IMR-90 (cell line): ENCODE results near the gene TWSG1. TPM values are rescaled to one million over a fixed set of nuclear protein-coding genes. Genes with fewer than 3 reads are reported as not detected.

Experiments used
- ATAC-seq: fragments of 200-7000 bp; cut with Tn5 transposase; 2 replicates; pipeline ENCODE4 v1.9.1; 2020; ENCODE audit warnings: low read depth, mild to moderate bottlenecking, moderate library complexity
- BruUV-seq: library from RNA; stranded (reverse); fragments of 400-500 nt; replicated peaks from 2 replicates; lab custom pipeline; 2021; lab: Mats Ljungman, UMichigan
- CTCF ChIA-PET: fragments of 300-600 bp; formaldehyde crosslinking; extraction: SDS; loops from one replicate; lab custom pipeline; 2021; ENCODE audit warnings: antibody characterized with exemption; lab: Yijun Ruan, JAX
- POLR2A ChIA-PET: fragments of 300-600 bp; sonication (Branson Sonifier 250); formaldehyde crosslinking; loops from one replicate; lab custom pipeline; 2022; ENCODE audit warnings: antibody characterized with exemption; ENCODE audit not compliant: unreplicated experiment; lab: Charles Lee
- DNase-seq: peaks from one replicate; pipeline ENCODE4 v3.0.0; 2013
- H2AFZ ChIP-seq: replicated peaks from 2 replicates; pipeline ENCODE3; 2013; ENCODE audit warnings: low read length, mild to moderate bottlenecking; ENCODE audit not compliant: poor library complexity
- H2AK5ac ChIP-seq: 2 replicates; pipeline ENCODE4 v1.6.1; 2013; ENCODE audit warnings: low read depth, low read length, inconsistent platforms
- H2AK9ac ChIP-seq: replicated peaks from 2 replicates; pipeline ENCODE3; 2013; ENCODE audit warnings: mild to moderate bottlenecking, low read depth, low read length, moderate library complexity; ENCODE audit not compliant: poor library complexity
- H2BK120ac ChIP-seq: 2 replicates; pipeline ENCODE4 v1.6.1; 2013; ENCODE audit warnings: low read depth, low read length, inconsistent platforms
- H2BK15ac ChIP-seq: 3 replicates; pipeline ENCODE4 v1.6.1; 2013; ENCODE audit warnings: low read depth, low read length, inconsistent platforms
- H2BK20ac ChIP-seq: 2 replicates; pipeline ENCODE4 v1.6.1; 2013; ENCODE audit warnings: low read depth, mild to moderate bottlenecking, inconsistent platforms, low read length, moderate library complexity
- H2BK5ac ChIP-seq: 2 replicates; pipeline ENCODE4 v1.6.1; 2013; ENCODE audit warnings: mild to moderate bottlenecking, low read depth, low read length, inconsistent platforms; ENCODE audit not compliant: poor library complexity, severe bottlenecking
- H3K14ac ChIP-seq: replicated peaks from 2 replicates; pipeline ENCODE4 v1.6.1; 2013; ENCODE audit warnings: low read depth, low read length, inconsistent platforms
- H3K18ac ChIP-seq: 2 replicates; pipeline ENCODE4 v1.6.1; 2013; ENCODE audit warnings: low read depth, low read length, control low read depth
- H3K23ac ChIP-seq: 2 replicates; pipeline ENCODE4 v1.6.1; 2013; ENCODE audit warnings: low read depth, low read length, inconsistent platforms
- H3K27ac ChIP-seq: 2 replicates; pipeline ENCODE4 v1.5.1; 2013; ENCODE audit warnings: mild to moderate bottlenecking, control low read depth, low read length; ENCODE audit not compliant: insufficient read depth
- H3K27me3 ChIP-seq: 2 replicates; pipeline ENCODE4 v1.6.1; 2013; ENCODE audit warnings: low read length; ENCODE audit not compliant: control insufficient read depth, insufficient read depth
- H3K36me3 ChIP-seq: 2 replicates; pipeline ENCODE4 v1.6.1; 2013; ENCODE audit warnings: low read length, mixed read lengths; ENCODE audit not compliant: control insufficient read depth, insufficient read depth
- H3K4ac ChIP-seq: 2 replicates; pipeline ENCODE4 v1.6.1; 2013; ENCODE audit warnings: low read depth, low read length, inconsistent platforms
- H3K4me1 ChIP-seq: 2 replicates; pipeline ENCODE4 v1.6.1; 2013; ENCODE audit warnings: low read length, mixed read lengths; ENCODE audit not compliant: control insufficient read depth, insufficient read depth
- H3K4me2 ChIP-seq: 2 replicates; pipeline ENCODE4 v1.6.1; 2013; ENCODE audit warnings: low read depth, mild to moderate bottlenecking, control low read depth, low read length, moderate library complexity
- H3K4me3 ChIP-seq: 2 replicates; pipeline ENCODE4 v1.5.1; 2013; ENCODE audit warnings: low read depth, mild to moderate bottlenecking, control low read depth, low read length, moderate library complexity; ENCODE audit not compliant: insufficient read depth
- H3K56ac ChIP-seq: 2 replicates; pipeline ENCODE4 v1.6.1; 2013; ENCODE audit warnings: low read length, inconsistent platforms; ENCODE audit not compliant: insufficient read depth; ENCODE audit errors: extremely low read depth
- H3K79me1 ChIP-seq, 2 experiments: 2 replicates each; pipeline ENCODE4 v1.6.1; 2013; ENCODE audit warnings: low read length in 2 of 2, inconsistent platforms in 1 of 2, low read depth in 1 of 2
- H3K9ac ChIP-seq: 2 replicates; pipeline ENCODE4 v1.6.1; 2013; ENCODE audit warnings: low read depth, low read length, control low read depth
- H3K9me1 ChIP-seq: 2 replicates; pipeline ENCODE4 v1.6.1; 2013; ENCODE audit warnings: low read length, inconsistent platforms; ENCODE audit not compliant: insufficient read depth
- H3K9me3 ChIP-seq: 2 replicates; pipeline ENCODE4 v1.6.1; 2013; ENCODE audit warnings: low read length; ENCODE audit not compliant: control insufficient read depth, insufficient read depth
- H4K20me1 ChIP-seq: 2 replicates; pipeline ENCODE4 v1.6.1; 2013; ENCODE audit warnings: low read length, inconsistent platforms; ENCODE audit not compliant: insufficient read depth
- H4K5ac ChIP-seq: 2 replicates; pipeline ENCODE4 v1.6.1; 2013; ENCODE audit warnings: mild to moderate bottlenecking, low read depth, low read length, control low read depth
- H4K8ac ChIP-seq, 2 experiments: 2 replicates each; pipeline ENCODE4 v1.6.1; 2013; ENCODE audit warnings: low read depth in 2 of 2, low read length in 2 of 2, control low read depth in 1 of 2, inconsistent platforms in 1 of 2
- H4K91ac ChIP-seq: 2 replicates; pipeline ENCODE4 v1.6.1; 2013; ENCODE audit warnings: low read depth, low read length, inconsistent platforms; ENCODE audit not compliant: insufficient read depth
- BHLHE40 ChIP-seq: fragments of 150-350 bp; IDR thresholded peaks from 2 replicates; pipeline ENCODE4 v1.6.1; 2016; ENCODE audit warnings: mild to moderate bottlenecking, low read depth, low read length
- MXI1 ChIP-seq: IDR thresholded peaks from 2 replicates; pipeline ENCODE4 v1.6.1; 2012; ENCODE audit warnings: low read depth, mild to moderate bottlenecking, low read length, moderate library complexity, borderline replicate concordance
- NFE2L2 ChIP-seq: fragments of 150-350 bp; IDR thresholded peaks from 2 replicates; pipeline ENCODE4 v1.6.1; 2016; ENCODE audit warnings: low read depth, mild to moderate bottlenecking, low read length
- POLR2A ChIP-seq: IDR thresholded peaks from 2 replicates; pipeline ENCODE4 v1.6.1; 2012; ENCODE audit warnings: mild to moderate bottlenecking, low read depth, low read length
- RCOR1 ChIP-seq: IDR thresholded peaks from 2 replicates; pipeline ENCODE4 v1.6.1; 2012; ENCODE audit warnings: mild to moderate bottlenecking, low read length, improper control_type of control experiment; ENCODE audit not compliant: insufficient replicate concordance
- WGBS, 2 experiments: methylation state at CpG; one replicate each; pipeline versions ENCODE4 v1.1.5 to v1.1.7; 2013; ENCODE audit warnings: missing lambda C conversion rate in 2 of 2; ENCODE audit not compliant: insufficient read length in 1 of 2; ENCODE audit errors: extremely low coverage in 2 of 2; 5-methylcytosine and 5-hydroxymethylcytosine counted together
- dilution Hi-C: fragments of 300-500 bp; cut with HindIII; formaldehyde crosslinking; loops from one replicate; pipeline ENCODE4 v1.14.3; 2018; ENCODE audit warnings: low sequenced_read_pairs; ENCODE audit not compliant: unreplicated experiment
- in situ Hi-C: fragments of 300-500 bp; cut with MboI; formaldehyde crosslinking; loops from 3 replicates; pipeline ENCODE4 v1.14.3; 2019; ENCODE audit warnings: low sequenced_read_pairs, inconsistent platforms, mixed read lengths
- intact Hi-C: fragments of 100-400 bp; cut with micrococcal nuclease; formaldehyde crosslinking; loops from 2 replicates; pipeline ENCODE4 v1.10.0; 2022
- polyA plus RNA-seq, 3 experiments: library from polyadenylated mRNA; depleted of rRNA; stranded (reverse); fragments of >200 nt; gene quantifications; 2 replicates each; pipeline ENCODE4 v1.2.3, GENCODE V29; 2012; ENCODE audit warnings: low replicate concordance in 1 of 3
- total RNA-seq: library from RNA; depleted of rRNA; stranded (reverse); fragments of >200 nt; gene quantifications from 2 replicates; pipeline ENCODE4 v1.2.3, GENCODE V29; 2012

TWSG1 gene
- total and polyA plus RNA-seq, 2 of the 4 experiments (the other 2 are of a cell fraction), result 80.4 to 115 TPM

GRCh38 chr18:9410515-9410914 lies 75.9 kb downstream of the TWSG1 start:
- Histone ChIP-seq H3K4me2 (no peak overlapping the region), H3K4me1 (no peaks in the 10 kb centered on the region), H3K27ac (no peak overlapping the region), H3K9me3 (no peaks in the 10 kb centered on the region; the same call in 1 of the 2 replicates), H2BK5ac (no peak overlapping the region), H2AFZ (no peak overlapping the region), H3K4me3 (no peak overlapping the region), H3K36me3 (no peaks in the 10 kb centered on the region), H4K5ac (no peak overlapping the region), H2AK9ac (no peak overlapping the region), H4K91ac (no peak overlapping the region), H3K4ac (no peak overlapping the region), H2AK5ac (no peak overlapping the region), H3K23ac (no peak overlapping the region), H3K56ac (no peak overlapping the region), H3K14ac (no peak overlapping the region), H4K8ac (no peak overlapping the region), H4K20me1 (no peaks in the 10 kb centered on the region), H2BK15ac (no peak overlapping the region), H3K9ac (no peak overlapping the region), H2BK120ac (no peak overlapping the region), H2BK20ac (no peak overlapping the region), H3K9me1 (peaks cover 5% of the 10 kb centered on the region; the same call in 1 of the 2 replicates), H3K18ac (no peak overlapping the region), H3K79me1 (no peaks in the 10 kb centered on the region), H3K27me3 (no peaks in the 10 kb centered on the region)
- BruUV-seq, result no TSS peak
- intact Hi-C loops, result loop anchor here (5.0 kb wide), 1 partner anchor 67 kb away; the partner anchor contains the start of gene RALBP1
- ATAC-seq, result no peak
- in situ Hi-C loops, result no loop called here
- TF ChIP-seq POLR2A (no peak), NFE2L2 (no peak), BHLHE40 (no peak), MXI1 (no peak), RCOR1 (no peak)
- ChIA-PET POLR2A (no interaction called here), CTCF (no interaction called here)
- dilution Hi-C loops, result no loop called here
- no CpG with 5 or more reads among the region's 1 CpG for WGBS, 2 experiments
- no peak for DNase-seq
